NB4 (cell line): Measurements from ENCODE around the gene FOXJ3.
A peak's percentile ranks its signal among the peaks of the same experiment; 100 is the strongest.

Source experiments
- DNase-seq: peaks from one replicate; pipeline ENCODE4 v3.0.0; 2010; ENCODE audit warnings: low read depth
- H3K4me3 ChIP-seq: one replicate; pipeline ENCODE4 v1.5.1; 2011; ENCODE audit warnings: mild to moderate bottlenecking, low read depth, low read length, moderate library complexity
- MYC ChIP-seq: IDR thresholded peaks from 2 replicates; pipeline ENCODE4 v1.6.1; 2011; ENCODE audit warnings: low read depth, low read length
- POLR2A ChIP-seq: IDR thresholded peaks from 2 replicates; pipeline ENCODE4 v1.6.1; 2011; ENCODE audit warnings: mild to moderate bottlenecking; ENCODE audit not compliant: insufficient read length; ENCODE audit errors: extremely low read depth
- TF ChIP-seq, protein P1 (sequence below): IDR thresholded peaks from one replicate; pipeline ENCODE4 v1.5.1; 2012; ENCODE audit warnings: low read depth, low read length
- TF ChIP-seq, protein P2 (sequence below): IDR thresholded peaks from 2 replicates; pipeline ENCODE4 v1.6.1; 2011; ENCODE audit warnings: low read depth, low read length

The FOXJ3 gene

DNA sequence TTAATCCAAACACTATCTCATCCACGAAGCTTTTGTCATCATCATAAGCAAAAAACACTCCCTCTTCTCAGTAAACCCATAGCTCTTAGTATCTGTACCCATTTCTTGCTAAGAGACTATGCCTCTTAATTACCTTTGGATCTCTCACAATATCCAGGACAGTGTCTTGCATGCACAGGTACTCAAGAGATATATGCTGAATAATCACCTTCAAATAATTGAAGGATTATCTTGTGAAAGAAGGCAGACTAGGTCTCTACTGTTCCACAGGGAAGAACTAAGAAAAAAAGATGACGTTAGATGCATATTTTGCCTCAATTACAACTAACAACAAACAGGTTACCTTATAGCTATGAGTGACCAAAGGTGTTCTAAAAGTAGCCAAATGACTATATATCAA is 11.5 kb downstream of the FOXJ3 start:
- TF ChIP-seq POLR2A (no peak), MYC (no peak)
- TF ChIP-seq, protein P1, sequence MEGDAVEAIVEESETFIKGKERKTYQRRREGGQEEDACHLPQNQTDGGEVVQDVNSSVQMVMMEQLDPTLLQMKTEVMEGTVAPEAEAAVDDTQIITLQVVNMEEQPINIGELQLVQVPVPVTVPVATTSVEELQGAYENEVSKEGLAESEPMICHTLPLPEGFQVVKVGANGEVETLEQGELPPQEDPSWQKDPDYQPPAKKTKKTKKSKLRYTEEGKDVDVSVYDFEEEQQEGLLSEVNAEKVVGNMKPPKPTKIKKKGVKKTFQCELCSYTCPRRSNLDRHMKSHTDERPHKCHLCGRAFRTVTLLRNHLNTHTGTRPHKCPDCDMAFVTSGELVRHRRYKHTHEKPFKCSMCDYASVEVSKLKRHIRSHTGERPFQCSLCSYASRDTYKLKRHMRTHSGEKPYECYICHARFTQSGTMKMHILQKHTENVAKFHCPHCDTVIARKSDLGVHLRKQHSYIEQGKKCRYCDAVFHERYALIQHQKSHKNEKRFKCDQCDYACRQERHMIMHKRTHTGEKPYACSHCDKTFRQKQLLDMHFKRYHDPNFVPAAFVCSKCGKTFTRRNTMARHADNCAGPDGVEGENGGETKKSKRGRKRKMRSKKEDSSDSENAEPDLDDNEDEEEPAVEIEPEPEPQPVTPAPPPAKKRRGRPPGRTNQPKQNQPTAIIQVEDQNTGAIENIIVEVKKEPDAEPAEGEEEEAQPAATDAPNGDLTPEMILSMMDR: no peak
- TF ChIP-seq, protein P2, sequence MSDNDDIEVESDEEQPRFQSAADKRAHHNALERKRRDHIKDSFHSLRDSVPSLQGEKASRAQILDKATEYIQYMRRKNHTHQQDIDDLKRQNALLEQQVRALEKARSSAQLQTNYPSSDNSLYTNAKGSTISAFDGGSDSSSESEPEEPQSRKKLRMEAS: no peak
- H3K4me3 ChIP-seq: no peak overlapping the region
- no peak for DNase-seq

GRCh38 chr1:42322577-42322976 is 12.5 kb downstream of the FOXJ3 start:
- H3K4me3 ChIP-seq: no peak overlapping the region
- no peak for DNase-seq
- TF ChIP-seq, protein P1: no peak

DNA sequence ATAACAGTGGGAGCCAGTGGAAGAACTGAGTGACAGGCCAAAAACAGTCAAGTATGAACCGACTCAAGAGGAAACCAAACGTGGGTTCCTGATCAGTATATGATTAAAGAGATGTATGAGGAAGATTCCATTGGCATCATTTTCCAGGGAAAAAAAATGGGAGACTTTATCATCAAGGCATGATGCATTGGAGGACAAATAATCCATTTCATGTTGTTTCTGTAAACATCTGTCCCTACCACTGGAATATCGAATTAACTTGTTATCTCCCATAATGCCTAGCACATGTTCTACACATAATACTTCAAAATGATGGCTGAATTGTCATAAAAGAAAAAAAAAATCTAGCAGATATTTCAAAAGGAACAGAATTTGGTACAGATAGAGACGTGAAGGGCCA is 13.3 kb downstream of the FOXJ3 start:
- DNase-seq: no peak
- TF ChIP-seq, protein P2: no peak
- TF ChIP-seq, protein P1: no peak
- TF ChIP-seq POLR2A (no peak), MYC (no peak)

DNA sequence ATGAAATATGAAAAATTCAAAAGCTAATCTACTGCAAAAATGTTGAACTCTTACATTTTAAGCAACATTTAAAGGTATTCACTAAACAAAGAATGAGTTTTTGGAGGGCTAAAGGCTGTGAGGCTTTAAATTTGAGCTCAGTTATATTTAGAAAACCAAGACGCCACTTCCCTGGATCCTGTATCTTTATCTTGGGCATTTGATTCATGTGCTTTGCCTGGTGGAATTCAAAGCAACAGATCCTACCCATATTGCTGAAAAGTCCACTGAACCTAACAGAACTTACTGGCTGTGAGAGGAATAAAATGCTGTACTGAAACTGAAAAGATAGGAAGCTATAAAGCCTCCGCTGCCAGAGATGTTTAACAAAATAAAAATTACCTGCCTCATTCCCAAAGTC is 14.3 kb downstream of the FOXJ3 start:
- TF ChIP-seq POLR2A (no peak), MYC (no peak)
- TF ChIP-seq, protein P1: no peak
- TF ChIP-seq, protein P2: no peak
- no peak overlapping the region for H3K4me3 ChIP-seq
- DNase-seq: no peak

More for the DNA sequence above, 13.3 kb downstream of the FOXJ3 start:
- no peak overlapping the region for H3K4me3 ChIP-seq

- TF ChIP-seq, protein P1: no peak
- H3K4me3 ChIP-seq: no peak overlapping the region
- peak; percentile 55 for DNase-seq
These were observed 15.1 kb downstream of the FOXJ3 start for GRCh38 chr1:42319871-42320484.

- H3K4me3 ChIP-seq: no peak overlapping the region
- TF ChIP-seq POLR2A (no peak), MYC (no peak)
- TF ChIP-seq, protein P1: no peak
- TF ChIP-seq, protein P2: no peak
These were observed 15.7 kb downstream of the FOXJ3 start for GRCh38 chr1:42319128-42319851.

More at GRCh38 chr1:42319128-42319851, 15.7 kb downstream of the FOXJ3 start:
- DNase-seq: peak; percentile 18
